Caco-2 (cell line): Measurements from ENCODE around the gene EHMT1. TPM values are rescaled to one million over a fixed set of nuclear protein-coding genes. Genes with fewer than 3 reads are reported as not detected.
"Not testable (repeated sequence)": the region's sequence is repeated elsewhere in the genome, so short reads cannot be mapped to it uniquely, and the experiment has no call there.

ENCODE experiments used
- BruUV-seq: library from RNA; stranded (reverse); fragments of 400-500 nt; replicated peaks from 2 replicates; lab custom pipeline; 2021; lab: Mats Ljungman, UMichigan
- CTCF ChIA-PET: fragments of 300-600 bp; sonication (Branson Sonifier 250); formaldehyde crosslinking; loops from one replicate; lab custom pipeline; 2022; ENCODE audit warnings: antibody characterized with exemption; lab: Charles Lee
- POLR2A ChIA-PET: fragments of 300-600 bp; sonication (Branson Sonifier 250); formaldehyde crosslinking; loops from one replicate; lab custom pipeline; 2022; ENCODE audit warnings: antibody characterized with exemption; lab: Charles Lee
- DNase-seq, 2 experiments: peaks; one replicate each; pipeline versions ENCODE4 v3.0.0 to v3.0.0-alpha.2; 2020 to 2022
- H3K27me3 ChIP-seq: replicated peaks from 2 replicates; pipeline ENCODE4 v1.6.0; 2011; ENCODE audit warnings: low read length; ENCODE audit not compliant: control insufficient read depth, insufficient read depth
- H3K36me3 ChIP-seq: 2 replicates; pipeline ENCODE4 v1.5.1; 2011; ENCODE audit warnings: low read length; ENCODE audit not compliant: control insufficient read depth, insufficient read depth
- H3K4me1 ChIP-seq: fragments of 250-450 bp; sonication (Bioruptor Pico); 2 replicates; pipeline ENCODE4 v1.5.1; 2020; ENCODE audit warnings: mild to moderate bottlenecking
- H3K4me3 ChIP-seq: 2 replicates; pipeline ENCODE4 v1.5.1; 2011; ENCODE audit warnings: low read depth, mild to moderate bottlenecking, control low read depth, low read length
- H3K9me3 ChIP-seq: fragments of 250-450 bp; sonication (Bioruptor Pico); 2 replicates; pipeline ENCODE4 v1.5.1; 2020; ENCODE audit warnings: mild to moderate bottlenecking, moderate library complexity
- H3K27ac Mint-ChIP-seq: one replicate; pipeline ENCODE4 v1.8.0; 2022; ENCODE audit warnings: mixed read lengths; ENCODE audit not compliant: unreplicated experiment
- H3K27me3 Mint-ChIP-seq: one replicate; pipeline ENCODE4 v1.8.0; 2022; ENCODE audit warnings: mixed read lengths; ENCODE audit not compliant: insufficient read depth, unreplicated experiment
- H3K36me3 Mint-ChIP-seq: one replicate; pipeline ENCODE4 v1.8.0; 2022; ENCODE audit warnings: mild to moderate bottlenecking, mixed read lengths; ENCODE audit not compliant: insufficient read depth, unreplicated experiment
- H3K4me1 Mint-ChIP-seq: one replicate; pipeline ENCODE4 v1.8.0; 2022; ENCODE audit warnings: low read depth, mixed read lengths; ENCODE audit not compliant: unreplicated experiment
- H3K4me3 Mint-ChIP-seq: one replicate; pipeline ENCODE4 v1.8.0; 2022; ENCODE audit warnings: mild to moderate bottlenecking, moderate library complexity, mixed read lengths; ENCODE audit not compliant: unreplicated experiment
- H3K9me3 Mint-ChIP-seq: one replicate; pipeline ENCODE4 v1.8.0; 2022; ENCODE audit warnings: mixed read lengths; ENCODE audit not compliant: unreplicated experiment
- intact Hi-C: fragments of 100-400 bp; cut with micrococcal nuclease; formaldehyde crosslinking; loops from one replicate; pipeline ENCODE4 v1.10.0; 2022; ENCODE audit not compliant: unreplicated experiment
- total RNA-seq: library from RNA; stranded (reverse); gene quantifications from 2 replicates; pipeline ENCODE4 v1.2.3, GENCODE V29; 2022
- TF ChIP-seq, protein P1 (sequence below), 2 experiments: fragments of 200-600 bp in 1 of 2; IDR thresholded peaks; 1 replicate in 1 of 2; 2 replicates in 1 of 2; pipeline versions ENCODE4 v1.5.1 to v1.8.0; 2011 to 2022; ENCODE audit warnings: antibody characterized with exemption in 1 of 2, control low read depth in 1 of 2, inconsistent platforms in 1 of 2, low read depth in 1 of 2, low read length in 1 of 2, mild to moderate bottlenecking in 1 of 2, moderate library complexity in 1 of 2; ENCODE audit not compliant: insufficient read depth in 1 of 2, severe bottlenecking in 1 of 2, unreplicated experiment in 1 of 2

EHMT1 gene
- total RNA-seq, 1 experiment from 2014 or later = 92.9 TPM

- H3K4me1 Mint-ChIP-seq = no peaks in the 10 kb centered on the region
- BruUV-seq = no TSS peak
- H3K4me3 ChIP-seq = no peak overlapping the region
- H3K36me3 Mint-ChIP-seq = peaks cover 76% of the 10 kb centered on the region
- intact Hi-C loops = no loop called here
- no peak overlapping the region for H3K4me3 Mint-ChIP-seq
- no peak overlapping the region for H3K27ac Mint-ChIP-seq
- TF ChIP-seq, protein P1, sequence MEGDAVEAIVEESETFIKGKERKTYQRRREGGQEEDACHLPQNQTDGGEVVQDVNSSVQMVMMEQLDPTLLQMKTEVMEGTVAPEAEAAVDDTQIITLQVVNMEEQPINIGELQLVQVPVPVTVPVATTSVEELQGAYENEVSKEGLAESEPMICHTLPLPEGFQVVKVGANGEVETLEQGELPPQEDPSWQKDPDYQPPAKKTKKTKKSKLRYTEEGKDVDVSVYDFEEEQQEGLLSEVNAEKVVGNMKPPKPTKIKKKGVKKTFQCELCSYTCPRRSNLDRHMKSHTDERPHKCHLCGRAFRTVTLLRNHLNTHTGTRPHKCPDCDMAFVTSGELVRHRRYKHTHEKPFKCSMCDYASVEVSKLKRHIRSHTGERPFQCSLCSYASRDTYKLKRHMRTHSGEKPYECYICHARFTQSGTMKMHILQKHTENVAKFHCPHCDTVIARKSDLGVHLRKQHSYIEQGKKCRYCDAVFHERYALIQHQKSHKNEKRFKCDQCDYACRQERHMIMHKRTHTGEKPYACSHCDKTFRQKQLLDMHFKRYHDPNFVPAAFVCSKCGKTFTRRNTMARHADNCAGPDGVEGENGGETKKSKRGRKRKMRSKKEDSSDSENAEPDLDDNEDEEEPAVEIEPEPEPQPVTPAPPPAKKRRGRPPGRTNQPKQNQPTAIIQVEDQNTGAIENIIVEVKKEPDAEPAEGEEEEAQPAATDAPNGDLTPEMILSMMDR (IDR thresholded peaks at IDR 0.05; ENCODE audit: insufficient read depth in 1 of 2, low read depth in 1 of 2, low read length in 1 of 2, severe bottlenecking in 1 of 2, unreplicated experiment in 1 of 2) = no peak
- no peaks in the 10 kb centered on the region for H3K9me3 ChIP-seq
- peaks cover 2% of the 10 kb centered on the region; the same call in 1 of the 2 replicates for H3K36me3 ChIP-seq
- no peak for DNase-seq
- H3K27me3 ChIP-seq = no peaks in the 10 kb centered on the region
- H3K9me3 Mint-ChIP-seq = peaks cover 18% of the 10 kb centered on the region
- H3K27me3 Mint-ChIP-seq = no peaks in the 10 kb centered on the region
- H3K4me1 ChIP-seq = no peaks in the 10 kb centered on the region
- POLR2A ChIA-PET = no interaction called here
- CTCF ChIA-PET = no interaction called here
Observed at GRCh38 chr9:137722481-137722880, 103.7 kb downstream of the EHMT1 start.

DNA sequence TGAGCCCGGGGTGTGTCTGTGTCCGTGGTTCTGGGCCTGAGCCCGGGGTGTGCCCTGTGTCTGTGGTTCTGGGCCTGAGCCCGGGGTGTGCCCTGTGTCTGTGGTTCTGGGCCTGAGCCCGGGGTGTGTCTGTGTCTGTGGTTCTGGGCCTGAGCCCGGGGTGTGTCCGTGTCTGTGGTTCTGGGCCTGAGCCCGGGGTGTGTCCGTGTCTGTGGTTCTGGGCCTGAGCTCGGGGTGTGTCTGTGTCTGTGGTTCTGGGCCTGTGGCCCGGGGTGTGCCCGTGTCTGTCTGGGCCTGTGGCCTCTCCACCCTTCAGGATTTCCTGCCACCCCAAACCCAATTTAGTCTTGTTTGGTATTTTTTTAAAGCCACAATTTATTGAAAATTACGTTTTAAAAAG, 104.6 kb downstream of the EHMT1 start:
- intact Hi-C loops, H3K36me3 ChIP-seq, H3K27me3 Mint-ChIP-seq, CTCF ChIA-PET, H3K4me1 ChIP-seq, H3K4me1 Mint-ChIP-seq, DNase-seq, BruUV-seq, POLR2A ChIA-PET, H3K27me3 ChIP-seq, H3K4me3 Mint-ChIP-seq, H3K4me3 ChIP-seq, H3K9me3 ChIP-seq: not testable (repeated sequence)
- Mint-ChIP-seq H3K27ac (peak overlapping the region; percentile 35), H3K9me3 (peaks cover 18% of the 10 kb centered on the region), H3K36me3 (peaks cover 73% of the 10 kb centered on the region)

- H3K4me1 ChIP-seq = no peaks in the 10 kb centered on the region
- no peaks in the 10 kb centered on the region for H3K9me3 ChIP-seq
- peaks cover 73% of the 10 kb centered on the region for H3K36me3 Mint-ChIP-seq
- intact Hi-C loops = no loop called here
- no peaks in the 10 kb centered on the region for H3K4me1 Mint-ChIP-seq
- TF ChIP-seq, protein P1 (IDR thresholded peaks at IDR 0.05; ENCODE audit: insufficient read depth in 1 of 2, low read depth in 1 of 2, low read length in 1 of 2, severe bottlenecking in 1 of 2, unreplicated experiment in 1 of 2) = no peak
- BruUV-seq = no TSS peak
- H3K4me3 Mint-ChIP-seq = no peak overlapping the region
- peak overlapping the region; percentile 35 for H3K27ac Mint-ChIP-seq
- H3K27me3 ChIP-seq = no peaks in the 10 kb centered on the region
- no peak overlapping the region for H3K4me3 ChIP-seq
- H3K27me3 Mint-ChIP-seq = no peaks in the 10 kb centered on the region
- POLR2A ChIA-PET = no interaction called here
- DNase-seq = no peak
- peaks cover 4% of the 10 kb centered on the region for H3K36me3 ChIP-seq
- CTCF ChIA-PET = no interaction called here
- H3K9me3 Mint-ChIP-seq = peaks cover 18% of the 10 kb centered on the region
Observed at GRCh38 chr9:137723783-137724445, 105.1 kb downstream of the EHMT1 start.
